Neural cell (in vitro differentiated cells): ENCODE results near the gene HHIPL1. TPM values are rescaled to one million over a fixed set of nuclear protein-coding genes. Genes with fewer than 3 reads are reported as not detected.

Experiments
- H2AFZ ChIP-seq: fragments of 200-600, 300-800 bp; sonication (generic), shearing (Covaris generic); 2 replicates; pipeline ENCODE4 v1.6.0; 2014; ENCODE audit warnings: low read depth, mild to moderate bottlenecking, antibody characterized with exemption, low read length, moderate library complexity
- H3F3A ChIP-seq: fragments of 200-600 bp; shearing (Covaris generic); 2 replicates; pipeline ENCODE4 v1.6.1; 2016; ENCODE audit warnings: mild to moderate bottlenecking, moderate library complexity, mixed read lengths, antibody characterized with exemption, low read length; ENCODE audit not compliant: insufficient read depth, poor library complexity, severe bottlenecking
- H3K27ac ChIP-seq: fragments of 200-600, 300-800 bp; sonication (generic), shearing (Covaris generic); 2 replicates; pipeline ENCODE4 v1.5.1; 2014; ENCODE audit warnings: mild to moderate bottlenecking, low read length, moderate library complexity
- H3K27me3 ChIP-seq: fragments of 300-800, 200-600 bp; sonication (generic), shearing (Covaris generic); 2 replicates; pipeline ENCODE4 v1.6.0; 2014; ENCODE audit warnings: mild to moderate bottlenecking, low read depth, low read length, moderate library complexity; ENCODE audit not compliant: insufficient read depth
- H3K36me3 ChIP-seq: fragments of 300-800, 200-600 bp; sonication (generic), shearing (Covaris generic); 2 replicates; pipeline ENCODE4 v1.5.1; 2014; ENCODE audit warnings: mild to moderate bottlenecking, antibody characterized with exemption, low read length, moderate library complexity; ENCODE audit not compliant: insufficient read depth
- H3K4me2 ChIP-seq: fragments of 300-800, 200-600 bp; sonication (generic), shearing (Covaris generic); 2 replicates; pipeline ENCODE4 v1.6.0; 2014; ENCODE audit warnings: mild to moderate bottlenecking, low read length
- H3K4me3 ChIP-seq: fragments of 300-800, 200-600 bp; sonication (generic), shearing (Covaris generic); 2 replicates; pipeline ENCODE4 v1.5.1; 2014; ENCODE audit warnings: mild to moderate bottlenecking, low read length, moderate library complexity
- H3K79me2 ChIP-seq: fragments of 200-600 bp; shearing (Covaris generic); replicated peaks from 2 replicates; pipeline ENCODE4 v1.6.0; 2014; ENCODE audit warnings: mild to moderate bottlenecking, low read length, moderate library complexity; ENCODE audit not compliant: insufficient read depth
- H3K9ac ChIP-seq: fragments of 300-800, 200-600 bp; sonication (generic), shearing (Covaris generic); 2 replicates; pipeline ENCODE4 v1.6.1; 2016; ENCODE audit warnings: mild to moderate bottlenecking, low read length, mixed read lengths
- H3K9me2 ChIP-seq: fragments of 200-600 bp; shearing (Covaris generic); 2 replicates; pipeline ENCODE4 v1.6.1; 2016; ENCODE audit warnings: mild to moderate bottlenecking, low read length, mixed read lengths; ENCODE audit not compliant: insufficient read depth
- H3K9me3 ChIP-seq: fragments of 200-600, 300-800 bp; sonication (generic), shearing (Covaris generic); 2 replicates; pipeline ENCODE4 v1.6.1; 2016; ENCODE audit warnings: mild to moderate bottlenecking, mixed run types, low read length, moderate library complexity, mixed read lengths
- H4K20me1 ChIP-seq: fragments of 200-600 bp; shearing (Covaris generic); 2 replicates; pipeline ENCODE4 v1.6.1; 2016; ENCODE audit warnings: mild to moderate bottlenecking, mixed run types; ENCODE audit not compliant: insufficient read depth
- CTCF ChIP-seq: fragments of 450-650 bp; IDR thresholded peaks from 2 replicates; pipeline ENCODE4 v1.5.1; 2014; ENCODE audit warnings: antibody characterized with exemption, mild to moderate bottlenecking, moderate library complexity; ENCODE audit not compliant: poor library complexity, severe bottlenecking
- EP300 ChIP-seq: fragments of 450-650 bp; conservative IDR thresholded peaks from 2 replicates; pipeline ENCODE4 v1.6.1; 2014; ENCODE audit warnings: antibody characterized with exemption, mild to moderate bottlenecking, moderate library complexity; ENCODE audit not compliant: poor library complexity, severe bottlenecking
- EZH2 ChIP-seq: fragments of 200-600, 300-800 bp; shearing (Covaris generic), sonication (generic); IDR thresholded peaks from 2 replicates; pipeline ENCODE4 v1.6.1; 2014; ENCODE audit warnings: antibody characterized with exemption, low read length, borderline replicate concordance, mild to moderate bottlenecking; ENCODE audit not compliant: insufficient read depth, poor library complexity, severe bottlenecking
- MXI1 ChIP-seq: fragments of 450-650 bp; conservative IDR thresholded peaks from 2 replicates; pipeline ENCODE4 v1.6.1; 2014; ENCODE audit warnings: antibody characterized with exemption, mild to moderate bottlenecking; ENCODE audit not compliant: poor library complexity, severe bottlenecking
- POLR2AphosphoS5 ChIP-seq: IDR thresholded peaks from 2 replicates; pipeline ENCODE4 v1.6.1; 2012
- RAD21 ChIP-seq: fragments of 450-650 bp; conservative IDR thresholded peaks from 2 replicates; pipeline ENCODE4 v1.6.1; 2014; ENCODE audit warnings: antibody characterized with exemption, mild to moderate bottlenecking, moderate library complexity
- REST ChIP-seq: IDR thresholded peaks from 2 replicates; pipeline ENCODE4 v1.6.1; 2012; ENCODE audit warnings: borderline replicate concordance
- SMC3 ChIP-seq: fragments of 450-650 bp; conservative IDR thresholded peaks from 2 replicates; pipeline ENCODE4 v1.6.1; 2014; ENCODE audit warnings: antibody characterized with exemption, mild to moderate bottlenecking, moderate library complexity; ENCODE audit not compliant: poor library complexity
- TAF1 ChIP-seq: IDR thresholded peaks from 2 replicates; pipeline ENCODE4 v1.6.1; 2012; ENCODE audit warnings: low read depth
- polyA plus RNA-seq: library from polyadenylated mRNA; depleted of rRNA; stranded (reverse); fragments of >200 nt; gene quantifications from 2 replicates; pipeline ENCODE4 v1.2.3, GENCODE V29; 2014

HHIPL1 gene
- polyA plus RNA-seq, 1 donor from 2014 or later = 0.47 TPM

DNA sequence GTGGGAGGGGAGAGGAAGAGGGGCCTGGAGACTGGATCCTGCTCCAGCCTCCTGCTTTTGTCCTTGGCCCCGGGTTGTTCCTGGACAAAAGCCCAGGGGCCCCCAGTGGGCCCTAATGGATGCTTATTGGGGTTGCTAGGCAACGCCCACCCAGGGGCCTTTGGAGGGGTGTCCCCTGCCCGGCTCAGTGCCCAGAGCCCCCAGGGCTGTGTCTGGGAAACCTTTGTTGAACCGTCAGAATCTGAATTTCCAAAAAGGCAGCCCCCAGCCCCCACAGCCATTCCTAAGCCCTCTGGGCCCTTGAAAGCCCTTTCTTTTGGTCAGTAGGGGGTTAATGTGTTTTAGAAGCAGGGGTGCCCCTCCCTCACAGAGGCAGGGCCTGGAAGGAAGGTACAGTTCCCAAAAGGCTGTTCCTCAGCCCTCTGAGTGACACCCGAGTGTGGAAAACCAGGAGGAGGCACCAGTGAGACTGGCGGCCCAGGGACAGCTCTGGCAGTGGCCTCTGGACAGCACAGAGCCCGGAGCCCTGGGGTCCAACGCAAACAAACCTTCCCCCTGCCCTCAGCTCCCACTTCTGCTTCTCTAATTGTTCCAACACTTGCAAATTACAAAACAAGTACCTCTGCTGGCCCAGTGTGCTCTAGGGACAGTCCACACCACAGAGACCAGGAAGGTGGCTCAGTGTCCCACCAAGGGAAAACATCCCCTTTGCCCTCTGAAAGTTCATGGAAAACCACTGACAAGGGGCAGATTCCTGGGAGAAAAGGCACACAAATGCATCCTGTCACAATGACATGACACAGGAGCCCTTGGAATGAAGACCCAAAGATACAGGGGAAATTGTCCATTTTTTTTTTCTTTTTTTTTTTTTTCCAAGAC lies 19.4 kb downstream of the HHIPL1 start:
- Histone ChIP-seq H3K9me2 (no peaks in the 10 kb centered on the region), H3K79me2 (no peaks in the 10 kb centered on the region), H3K27me3 (no peaks in the 10 kb centered on the region), H3F3A (no peaks in the 10 kb centered on the region), H4K20me1 (no peaks in the 10 kb centered on the region), H2AFZ (no peak overlapping the region), H3K4me3 (no peak overlapping the region), H3K9me3 (no peaks in the 10 kb centered on the region), H3K36me3 (no peaks in the 10 kb centered on the region), H3K27ac (no peak overlapping the region), H3K9ac (no peak overlapping the region), H3K4me2 (no peak overlapping the region)
- TF ChIP-seq CTCF (no peak), MXI1 (no peak), SMC3 (no peak), EZH2 (no peak), REST (no peak), TAF1 (no peak), RAD21 (no peak), EP300 (no peak)

DNA sequence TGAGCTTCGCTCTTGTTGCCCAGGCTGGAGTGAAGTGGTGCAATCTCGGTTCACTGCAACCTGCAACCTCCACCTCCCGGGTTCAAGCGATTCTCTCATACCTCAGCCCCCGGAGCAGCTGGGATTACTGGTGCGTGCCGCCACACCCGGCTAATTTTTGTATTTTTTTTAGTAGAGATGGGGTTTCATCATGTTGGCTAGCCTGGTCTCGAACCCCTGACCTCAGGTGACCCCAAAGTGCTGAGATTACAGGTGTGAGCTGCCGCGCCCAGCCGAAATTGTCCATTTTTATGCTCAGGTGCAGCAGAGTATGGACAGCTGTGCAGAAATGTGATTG lies 20.0 kb downstream of the HHIPL1 start:
- Histone ChIP-seq H3K36me3 (no peaks in the 10 kb centered on the region), H3F3A (no peaks in the 10 kb centered on the region), H3K27me3 (no peaks in the 10 kb centered on the region), H3K9me2 (no peaks in the 10 kb centered on the region), H2AFZ (no peak overlapping the region), H3K79me2 (no peaks in the 10 kb centered on the region), H3K4me3 (no peak overlapping the region), H3K4me2 (no peak overlapping the region), H3K9ac (no peak overlapping the region), H3K9me3 (no peaks in the 10 kb centered on the region), H4K20me1 (no peaks in the 10 kb centered on the region), H3K27ac (no peak overlapping the region)
- no peak for TF ChIP-seq EP300
- TF ChIP-seq MXI1 = no peak
- no peak for TF ChIP-seq TAF1
- no peak for TF ChIP-seq CTCF
- TF ChIP-seq POLR2AphosphoS5 = no peak
